ENCODE measurements around the gene RABAC1. TPM values are rescaled to one million over a fixed set of nuclear protein-coding genes. Genes with fewer than 3 reads are reported as not detected.

The RABAC1 gene
- total and polyA plus RNA-seq, 2 of the 13 experiments (the other 11 are each of a cell fraction or from before 2014, with no cell fraction given), result 37.4 to 74.0 TPM

DNA sequence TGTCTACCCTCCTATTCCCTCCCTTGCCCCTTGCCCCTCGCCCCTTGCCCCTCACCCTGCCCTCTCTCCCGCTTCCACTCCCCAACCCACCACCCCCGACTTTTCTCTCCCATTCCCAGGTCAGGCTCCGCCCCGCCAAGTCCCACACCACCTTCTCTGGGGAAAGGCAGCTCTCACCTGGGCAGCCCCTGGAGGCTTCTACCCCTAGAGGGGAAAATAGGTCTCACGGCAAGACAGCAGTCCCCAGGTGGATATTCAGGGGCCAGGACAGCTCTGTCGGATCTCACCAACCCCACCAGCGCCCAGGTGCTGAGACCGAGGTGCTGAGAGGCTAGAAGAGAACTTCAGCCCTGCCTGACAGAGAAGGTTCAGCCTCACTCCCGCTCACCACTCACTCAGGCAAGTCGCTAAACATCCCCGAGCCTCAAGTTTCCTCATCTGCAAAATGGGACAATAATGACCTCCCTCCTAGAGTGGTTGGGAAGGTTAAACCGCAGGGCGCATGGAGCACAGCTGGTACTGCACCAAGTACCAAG is 29.5 kb downstream of the RABAC1 start:
- Histone ChIP-seq H2AFZ (ENCODE audit: low read length) (no peak overlapping the region), H3K4me3 (replicated peaks in 1 of 3; ENCODE audit: insufficient read depth in 1 of 3, low read depth in 2 of 3, low read length in 3 of 3) (no peak overlapping the region), H3K79me2 (ENCODE audit: insufficient read depth, low read length) (no peaks in the 10 kb centered on the region), H4K20me1 (ENCODE audit: insufficient read depth, low read length) (no peaks in the 10 kb centered on the region), H3K4me1 (ENCODE audit: insufficient read depth, low read length) (peaks cover 11% of the 10 kb centered on the region), H3K9me3 (ENCODE audit: low read length) (no peaks in the 10 kb centered on the region), H3K4me2 (ENCODE audit: low read depth, low read length) (no peak overlapping the region), H3K27ac (ENCODE audit: extremely low read length, insufficient read depth, low read length) (no peak overlapping the region), H3K36me3 (replicated peaks in 1 of 2; ENCODE audit: control insufficient read depth in 1 of 2, insufficient read depth in 2 of 2, low read length in 2 of 2) (no peaks in the 10 kb centered on the region), H3K27me3 (ENCODE audit: control insufficient read depth in 1 of 2, insufficient read depth in 2 of 2, low read length in 2 of 2) (peaks cover 11 to 91% of the 10 kb centered on the region in 2 experiments), H3K9ac (ENCODE audit: insufficient read depth, low read depth, low read length) (no peak overlapping the region)
- ATAC-seq, result no peak
- TF ChIP-seq ZNF629 (CRISPR knock-in tag; conservative IDR thresholded peaks at IDR 0.05), result peak; percentile 83
- no peak for TF ChIP-seq ZNF83 (CRISPR knock-in tag; IDR thresholded peaks at IDR 0.05; ENCODE audit: borderline replicate concordance)
- no peak for TF ChIP-seq HHEX (CRISPR knock-in tag; IDR thresholded peaks at IDR 0.05)
- intact Hi-C loops (cut with micrococcal nuclease; ENCODE audit: unreplicated experiment) (no loop called here), in situ Hi-C loops (cut with HindIII; ENCODE audit: extremely low pct_ligation_motif_present, low pct_unique_long_range_greater_than_20kb) (loop anchor here (10.0 kb wide), 1 partner anchor 45 kb away; the partner anchor contains the start of gene ARHGEF1)
- WGBS (ENCODE audit: low lambda C conversion rate), result 44% methylated on average over 13 of the region's 14 CpGs
- CTCF ChIA-PET (ENCODE audit: low intra/inter-chr PET ratio, low total read pairs), result no interaction called here
- DNase-seq (ENCODE audit: low spot score), result no peak
- POLR2A ChIA-PET, result no interaction called here
- no TSS peak for BruUV-seq (replicated peaks)
- no peak for FAIRE-seq

DNA sequence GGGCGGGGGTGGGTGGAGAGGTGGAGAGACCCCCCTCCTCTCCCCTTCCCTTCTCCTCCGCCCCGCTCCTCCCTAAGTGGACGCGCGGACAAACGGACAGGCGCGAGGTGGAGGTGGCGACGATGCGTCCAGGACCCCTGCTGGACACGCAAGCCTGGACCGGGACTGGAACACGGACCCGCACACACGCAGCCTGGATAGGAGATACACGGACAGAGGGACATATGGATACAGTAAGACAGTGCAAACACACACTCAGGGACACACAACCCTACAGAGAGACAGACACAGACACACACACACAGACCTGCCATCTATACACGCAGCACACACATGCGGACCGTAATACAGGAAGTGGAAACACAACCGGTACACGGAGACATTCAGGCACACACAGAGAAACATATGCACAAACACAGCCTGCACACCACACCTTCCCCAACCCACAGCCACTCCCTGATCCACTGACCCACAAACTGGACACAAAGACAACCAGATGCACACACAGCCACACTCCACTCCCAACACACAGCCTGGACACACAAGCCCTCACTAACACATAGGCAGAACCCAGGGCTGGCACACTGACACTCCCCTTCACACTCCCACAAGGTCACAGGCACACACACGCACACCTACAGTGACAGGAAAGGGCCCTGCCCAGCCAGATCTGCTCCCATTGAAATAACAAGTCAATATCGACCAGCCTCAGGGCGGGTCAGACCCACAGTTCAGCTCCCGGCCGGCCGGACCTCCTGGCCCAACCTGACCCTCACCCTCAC is 30.2 kb downstream of the RABAC1 start:
- H3K27ac ChIP-seq (ENCODE audit: extremely low read length, insufficient read depth, low read length), result no peak overlapping the region
- CTCF ChIA-PET (ENCODE audit: low intra/inter-chr PET ratio, low total read pairs), result no interaction called here
- H2AFZ ChIP-seq (ENCODE audit: low read length), result no peak overlapping the region
- TF ChIP-seq ZNF225 (CRISPR knock-in tag; IDR thresholded peaks at IDR 0.05), result peak; percentile 46; the same call in 1 of the 2 replicates
- no peak for TF ChIP-seq PCBP1 (IDR thresholded peaks at IDR 0.05; ENCODE audit: borderline replicate concordance, low read depth, low read length)
- TF ChIP-seq ZSCAN25 (CRISPR knock-in tag; IDR thresholded peaks at IDR 0.05), result 0 out of 2 replicates have a peak, but pooled peaks have one; percentile 41
- no peak for TF ChIP-seq RNF219 (CRISPR knock-in tag; IDR thresholded peaks at IDR 0.05)
- TF ChIP-seq RFXAP (CRISPR knock-in tag; IDR thresholded peaks at IDR 0.05; ENCODE audit: borderline replicate concordance), result no peak
- peak; percentile 31 for TF ChIP-seq ZNF883 (CRISPR knock-in tag; IDR thresholded peaks at IDR 0.05; ENCODE audit: not compliant biosample characterization)
- no peak for TF ChIP-seq ZNF232 (CRISPR knock-in tag; IDR thresholded peaks at IDR 0.05; ENCODE audit: borderline replicate concordance)
- TF ChIP-seq ONECUT2 (CRISPR knock-in tag; IDR thresholded peaks at IDR 0.05), result peak; percentile 50; the same call in 1 of the 2 replicates
- TF ChIP-seq ZNF205 (CRISPR knock-in tag; IDR thresholded peaks at IDR 0.05), result no peak
- TF ChIP-seq SKIL (CRISPR knock-in tag; IDR thresholded peaks at IDR 0.05; ENCODE audit: borderline replicate concordance), result no peak
- TF ChIP-seq ZNF264 (CRISPR knock-in tag; IDR thresholded peaks at IDR 0.05), result no peak

More for the DNA sequence above, 30.2 kb downstream of the RABAC1 start:
- 21% methylated on average over 13 of the region's 29 CpGs for WGBS (ENCODE audit: low lambda C conversion rate)
- H3K4me1 ChIP-seq (ENCODE audit: insufficient read depth, low read length), result peaks cover 11% of the 10 kb centered on the region
- peaks cover 8 to 93% of the 10 kb centered on the region in 2 experiments for H3K27me3 ChIP-seq (ENCODE audit: control insufficient read depth in 1 of 2, insufficient read depth in 2 of 2, low read length in 2 of 2)
- FAIRE-seq (no peak), DNase-seq (ENCODE audit: low spot score) (no peak), ATAC-seq (peak; percentile 63)
- H3K79me2 ChIP-seq (ENCODE audit: insufficient read depth, low read length), result no peaks in the 10 kb centered on the region
- no peaks in the 10 kb centered on the region for H3K9me3 ChIP-seq (ENCODE audit: low read length)
- intact Hi-C loops (cut with micrococcal nuclease; ENCODE audit: unreplicated experiment), result no loop called here
- H3K9ac ChIP-seq (ENCODE audit: insufficient read depth, low read depth, low read length), result no peak overlapping the region
- peak overlapping the region in 2 of 3 experiments; percentile 20 to 40; a peak in 3 of 6 replicates for H3K4me3 ChIP-seq (replicated peaks in 1 of 3; ENCODE audit: insufficient read depth in 1 of 3, low read depth in 2 of 3, low read length in 3 of 3)
- POLR2A ChIA-PET, result no interaction called here
- H4K20me1 ChIP-seq (ENCODE audit: insufficient read depth, low read length), result no peaks in the 10 kb centered on the region
- H3K4me2 ChIP-seq (ENCODE audit: low read depth, low read length), result peak overlapping the region; percentile 51; the same call in 1 of the 2 replicates
- in situ Hi-C loops (cut with HindIII; ENCODE audit: extremely low pct_ligation_motif_present, low pct_unique_long_range_greater_than_20kb), result no loop called here
- no peaks in the 10 kb centered on the region for H3K36me3 ChIP-seq (replicated peaks in 1 of 2; ENCODE audit: control insufficient read depth in 1 of 2, insufficient read depth in 2 of 2, low read length in 2 of 2)
- BruUV-seq (replicated peaks), result no TSS peak

All from HepG2 (cell line).